Amygdala (tissue), 56 donors: ENCODE results near the gene SLC36A1.
"Not testable (repeated sequence)": the region's sequence is repeated elsewhere in the genome, so short reads cannot be mapped to it uniquely, and the experiment has no call there.

Source experiments
- DNase-seq, 56 donors: peaks; one replicate each; lab custom pipeline; 2025; lab: John Stamatoyannopoulos, UW

Gene SLC36A1

DNA sequence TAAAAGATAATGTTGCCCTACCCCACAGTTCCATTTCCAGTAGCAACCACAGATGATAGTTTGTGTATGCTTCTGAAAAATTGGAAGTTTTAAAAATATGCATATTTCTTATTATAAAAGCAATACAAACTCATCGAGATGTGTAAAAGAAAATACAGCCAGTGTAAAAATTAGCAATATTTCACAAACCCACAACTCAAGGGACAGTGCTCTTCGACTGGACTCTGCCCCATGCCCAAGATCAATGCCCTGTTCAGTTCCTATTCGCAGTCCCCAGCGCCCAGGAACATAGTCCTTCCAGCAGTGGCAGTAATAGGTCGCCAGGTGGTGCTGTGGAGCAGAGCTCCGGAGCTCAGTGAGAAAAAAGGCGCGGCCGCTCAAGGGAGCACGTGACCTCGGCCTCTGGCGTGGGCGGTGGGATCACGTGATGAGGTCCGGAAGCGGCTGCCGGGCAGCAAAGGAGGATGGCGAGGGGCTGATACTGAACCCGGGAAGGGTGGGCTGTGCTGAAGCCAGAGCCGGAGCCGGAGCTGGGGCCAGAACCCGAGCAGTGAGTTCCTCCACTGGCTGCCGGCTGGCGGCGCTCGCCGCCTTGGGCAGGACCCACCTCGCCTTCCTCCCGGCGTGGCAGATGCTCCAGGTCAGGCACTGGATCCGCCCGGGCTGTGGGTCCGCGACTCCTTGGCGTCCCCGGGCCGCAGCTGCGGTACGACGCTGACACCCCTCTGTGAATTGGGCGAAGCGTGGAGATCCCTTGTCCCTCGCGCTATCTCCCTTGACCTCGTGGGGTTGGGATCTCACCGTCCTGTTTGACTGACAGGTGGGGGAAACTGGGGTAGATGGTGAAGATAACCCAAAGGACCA, at the start of gene SLC36A1:
Gene SLC36A1 (plus strand): TSS at position 430 of the 864 bp plus-strand sequence. CDS start 11,190 bp downstream, outside the sequence.
- peak; percentile 53 to 96 (median 89) for DNase-seq

DNA sequence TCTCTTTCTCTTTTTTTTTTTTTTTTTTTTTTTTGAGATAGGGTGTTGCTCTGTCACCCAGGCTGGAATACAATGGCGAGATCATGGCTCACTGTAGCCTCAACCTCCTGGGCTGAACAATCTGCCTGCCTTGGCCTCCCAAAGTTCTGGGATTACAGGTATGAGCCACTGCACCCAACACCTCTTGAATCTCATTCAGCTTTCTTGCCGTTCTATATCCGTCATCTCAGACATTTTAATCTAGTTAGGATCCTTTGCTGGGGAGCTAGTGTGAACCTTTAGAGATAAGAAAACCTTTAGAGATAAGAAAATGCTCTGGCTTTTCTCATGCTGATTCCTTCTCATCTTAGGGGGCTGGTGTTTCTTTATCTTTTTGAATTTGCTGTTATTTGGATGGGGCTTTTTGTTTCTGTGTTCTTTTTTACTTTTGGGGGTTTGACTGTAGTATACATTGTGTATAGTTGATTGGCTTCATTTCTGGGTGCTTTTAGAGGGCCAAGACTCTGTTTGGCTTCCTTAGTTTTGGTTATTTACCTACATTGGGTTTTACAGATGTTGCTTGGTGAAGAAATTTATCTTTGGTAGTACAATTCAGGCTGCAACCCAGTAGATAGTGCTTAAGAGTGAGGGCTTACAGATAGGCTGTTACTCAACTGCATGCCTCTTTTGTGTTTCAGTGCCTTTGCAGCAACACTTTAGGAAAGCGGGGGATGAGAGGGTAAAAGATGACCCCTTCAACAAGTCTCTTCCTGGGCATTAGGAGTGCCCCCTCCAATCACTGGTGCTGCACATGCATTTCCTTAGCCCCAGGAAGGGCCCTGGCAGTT, 41.9 kb upstream of the SLC36A1 start:
- no peak for DNase-seq

GRCh38 chr5:151406322-151406947, 41.0 kb upstream of the SLC36A1 start:
- DNase-seq = no peak

DNA sequence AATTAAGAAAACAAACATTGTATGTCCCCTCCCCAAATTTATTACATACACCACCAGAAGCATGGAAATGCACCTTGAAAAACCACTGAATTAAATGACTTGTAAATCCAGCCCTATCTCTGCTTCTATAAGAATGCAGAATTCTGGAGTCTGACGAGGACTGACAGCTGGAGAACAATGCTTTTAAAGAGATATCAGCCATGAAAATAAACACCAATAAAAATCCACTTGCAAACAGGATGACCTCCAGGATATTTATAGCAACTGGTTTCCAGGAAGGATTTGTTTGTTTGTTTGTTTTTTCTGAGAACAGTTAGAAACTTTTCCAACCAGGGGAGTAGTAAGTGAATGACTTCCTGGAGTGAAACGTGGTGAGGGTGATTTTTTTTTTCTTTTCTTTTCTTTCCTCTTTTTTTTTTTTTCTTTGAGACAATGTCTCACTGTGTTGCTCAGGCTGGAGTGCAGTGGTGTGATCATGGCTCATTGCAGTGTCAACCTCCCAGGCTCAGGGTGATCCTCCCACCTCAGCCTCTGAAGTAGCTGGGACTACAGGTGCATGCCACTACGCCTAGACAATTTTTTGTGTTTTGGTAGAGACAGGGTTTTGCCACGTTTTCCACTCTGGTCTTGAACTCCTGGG, 38.7 kb upstream of the SLC36A1 start:
- no peak for DNase-seq

GRCh38 chr5:151413800-151414199, 33.6 kb upstream of the SLC36A1 start:
- no peak for DNase-seq

DNA sequence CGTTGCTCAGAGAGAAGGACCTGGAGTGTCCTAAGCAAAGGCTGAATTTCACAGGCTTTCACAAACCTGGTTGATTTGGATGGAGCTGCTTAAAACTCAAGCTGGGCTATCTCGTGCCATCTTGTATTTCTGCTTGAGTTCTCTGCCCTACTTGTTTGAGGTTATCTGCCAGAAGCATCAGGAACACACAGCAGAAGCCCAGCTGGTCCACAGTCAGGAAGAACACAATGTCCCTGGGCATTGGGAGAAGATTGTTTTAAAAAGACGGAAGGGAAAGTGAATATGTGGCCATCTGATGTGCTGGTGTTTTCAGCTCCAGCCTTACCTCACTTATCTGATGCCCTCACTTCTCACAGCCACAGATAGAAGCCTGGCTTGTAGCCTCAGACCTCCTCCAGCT, 32.9 kb upstream of the SLC36A1 start:
- no peak for DNase-seq

GRCh38 chr5:151417712-151418111, 29.7 kb upstream of the SLC36A1 start:
- no peak for DNase-seq

GRCh38 chr5:151420127-151420526, 27.3 kb upstream of the SLC36A1 start:
- no peak for DNase-seq

GRCh38 chr5:151424892-151425523, 22.4 kb upstream of the SLC36A1 start:
- DNase-seq = no peak

DNA sequence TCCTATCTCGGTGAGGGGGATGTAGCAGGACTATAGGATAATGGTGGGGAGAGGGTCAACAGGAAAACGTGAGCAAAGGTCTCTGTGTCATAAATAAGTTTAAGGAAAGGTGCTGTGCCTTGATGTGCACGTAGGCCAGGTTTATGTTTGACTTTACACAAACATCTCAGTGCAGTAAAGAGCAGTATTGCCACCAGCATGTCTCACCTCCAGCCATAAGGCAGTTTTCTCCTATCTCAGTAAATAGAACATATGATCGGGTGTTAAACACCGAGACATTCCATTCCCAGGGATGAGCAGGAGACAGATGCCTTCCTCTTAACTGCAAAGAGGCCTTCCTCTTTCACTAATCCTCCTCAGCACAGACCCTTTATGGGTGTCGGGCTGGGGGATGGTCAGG, 21.1 kb upstream of the SLC36A1 start:
- DNase-seq = not testable (repeated sequence)

GRCh38 chr5:151427258-151427657, 20.1 kb upstream of the SLC36A1 start:
- DNase-seq = no peak

DNA sequence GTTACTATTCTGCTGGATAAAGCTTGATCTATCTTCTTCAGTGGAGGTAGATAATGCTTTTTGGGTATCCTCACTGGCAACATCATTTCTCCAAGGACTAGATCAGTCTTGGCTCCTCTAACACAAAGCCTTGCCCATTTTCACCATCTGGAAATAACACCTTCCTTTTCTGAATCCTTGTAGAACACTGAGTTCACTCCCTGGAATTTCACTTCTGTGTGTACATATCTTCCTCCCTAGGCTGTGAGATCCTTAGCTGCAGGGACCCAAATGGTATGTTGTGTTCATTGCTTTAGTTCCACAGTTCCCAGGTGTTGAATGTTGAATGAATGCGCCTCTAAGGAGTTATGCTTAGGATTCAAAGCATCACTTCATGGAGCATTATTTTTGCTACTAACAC, 16.7 kb upstream of the SLC36A1 start:
- no peak for DNase-seq

DNA sequence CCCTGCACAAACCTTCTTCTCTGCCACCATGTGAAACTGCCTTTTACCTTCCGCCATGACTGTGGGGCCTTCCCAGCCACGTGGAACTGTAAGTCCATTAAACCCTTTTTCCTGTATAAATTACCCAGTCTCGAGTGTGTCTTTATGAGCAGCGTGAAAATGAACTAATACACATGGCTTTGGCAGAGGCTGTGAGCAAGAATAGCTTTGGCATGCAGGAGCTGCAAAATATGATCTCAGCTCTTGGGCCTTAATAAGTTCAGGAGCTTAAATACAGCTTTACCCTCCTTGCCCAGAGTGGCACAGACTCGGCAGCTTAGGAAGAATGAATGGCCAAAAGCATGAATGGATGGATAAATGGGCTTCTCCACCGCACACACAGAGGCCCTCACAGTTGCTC, 15.7 kb upstream of the SLC36A1 start:
- DNase-seq = no peak

DNA sequence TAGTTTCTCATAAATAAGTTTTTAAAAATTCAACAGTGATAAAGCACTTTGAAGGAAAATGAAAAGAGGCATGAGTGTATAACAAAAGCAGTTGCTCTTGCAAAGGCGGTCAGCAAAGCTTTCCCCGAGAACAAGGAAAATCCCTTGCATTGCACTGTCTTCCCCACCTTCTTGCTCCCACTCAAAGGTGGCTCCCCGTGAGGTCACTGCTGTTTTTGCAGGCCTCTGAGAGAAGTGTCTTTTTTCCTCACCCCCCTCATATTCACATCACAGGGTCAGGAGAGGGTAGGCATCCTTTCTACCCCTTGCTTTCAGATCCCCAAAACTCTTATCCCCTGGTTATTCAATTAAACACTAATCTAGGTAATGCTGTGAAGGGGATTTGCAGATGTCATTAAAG, 15.2 kb upstream of the SLC36A1 start:
- no peak for DNase-seq

- no peak for DNase-seq
Observed at GRCh38 chr5:151434570-151435237, 12.7 kb upstream of the SLC36A1 start.

DNA sequence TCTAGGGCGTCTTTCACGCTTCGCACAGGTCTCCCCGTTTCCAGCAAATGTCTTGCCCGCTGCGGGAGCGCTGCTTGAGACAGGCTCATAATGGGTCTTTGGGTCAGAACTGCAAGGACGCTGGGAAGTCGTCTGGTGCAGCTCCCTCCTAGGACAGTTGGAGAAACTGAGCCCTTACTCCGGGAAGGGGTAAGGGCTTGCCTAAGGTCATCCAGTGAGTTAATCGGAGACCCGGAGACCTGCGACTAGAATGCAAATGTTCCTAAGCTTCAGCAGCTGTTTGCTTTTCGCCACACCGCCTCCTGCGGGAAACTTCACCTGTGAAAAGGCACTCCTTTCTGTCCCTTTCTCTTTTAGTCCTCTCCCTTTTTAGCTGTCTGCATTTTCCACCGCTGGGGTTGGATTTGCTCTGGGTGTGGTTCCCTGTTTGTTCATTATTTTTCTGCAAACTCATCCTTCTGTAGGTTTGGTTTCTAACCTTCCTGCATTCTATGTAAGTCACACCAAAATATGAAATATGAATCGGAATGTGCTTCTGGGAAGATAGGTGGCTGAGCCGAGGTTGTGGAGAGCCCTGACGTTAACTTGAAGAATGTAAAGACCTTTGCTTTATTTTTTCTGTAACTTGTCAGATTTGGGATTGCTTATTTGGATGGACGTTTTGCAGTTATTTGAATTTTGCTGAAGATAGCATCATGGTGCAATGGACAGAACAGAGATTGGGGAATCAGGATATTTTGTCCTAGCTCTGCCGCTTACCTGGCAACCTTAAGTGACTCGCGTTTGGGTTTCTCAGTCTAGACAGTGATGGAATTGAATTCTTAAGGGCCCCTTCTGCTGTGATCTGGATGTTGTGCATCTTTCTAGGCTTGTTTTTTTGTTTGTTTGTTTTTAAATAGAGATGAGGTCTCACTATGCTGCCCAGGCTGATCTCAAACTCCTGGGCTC, 909 bp downstream of the SLC36A1 start:
- peak in 19 of 56 donors; percentile 16 to 67 (median 53) for DNase-seq

DNA sequence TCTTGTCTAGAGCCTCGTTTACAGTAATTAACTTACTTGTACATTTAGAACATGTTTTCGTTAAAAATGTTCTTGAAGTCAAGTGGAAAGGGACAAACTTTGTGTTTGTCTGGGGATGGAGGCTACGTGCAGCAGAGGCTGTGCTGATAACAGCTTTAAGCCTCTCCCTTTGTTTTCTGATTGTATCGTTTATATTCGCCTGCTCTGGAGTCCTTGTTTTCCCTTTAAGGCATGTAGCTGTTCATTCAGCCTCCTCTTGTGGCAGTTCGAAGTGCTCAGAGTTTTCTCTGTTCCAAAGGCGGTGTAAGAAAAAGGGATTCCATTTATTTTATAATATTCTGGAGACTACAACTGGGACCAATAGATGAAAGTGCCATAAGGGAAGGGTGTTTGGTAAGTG, 1.9 kb downstream of the SLC36A1 start:
- no peak for DNase-seq

GRCh38 chr5:151449839-151450238, 2.4 kb downstream of the SLC36A1 start:
- no peak for DNase-seq
